ENCODE measurements around the gene NAALADL2.
A peak's percentile ranks its signal among the peaks of the same experiment; 100 is the strongest.

Gene NAALADL2

DNA sequence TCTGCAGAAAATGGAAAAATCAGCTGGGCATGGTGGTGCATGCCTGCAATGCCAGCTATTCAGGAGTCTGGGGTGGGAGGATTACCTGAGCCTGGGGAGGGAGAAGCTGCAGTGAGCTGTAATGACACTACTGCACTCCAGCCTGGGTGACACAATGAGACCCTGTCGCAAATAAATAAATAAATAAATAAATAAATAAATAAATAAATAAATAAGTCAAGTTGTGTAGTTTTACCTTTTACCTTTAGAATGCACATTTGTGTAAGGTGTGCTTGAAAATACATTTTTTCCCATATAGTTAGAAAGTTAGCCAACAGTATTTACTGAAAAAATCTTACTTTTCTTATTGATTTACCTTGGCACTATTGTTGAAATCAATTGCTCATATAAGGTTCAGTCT lies 515.6 kb downstream of the NAALADL2 start:
- no peak overlapping the region for H3K27ac ChIP-seq
- no peak for TF ChIP-seq ZFX (IDR thresholded peaks at IDR 0.05; ENCODE audit: borderline replicate concordance)
- TF ChIP-seq, protein P1, sequence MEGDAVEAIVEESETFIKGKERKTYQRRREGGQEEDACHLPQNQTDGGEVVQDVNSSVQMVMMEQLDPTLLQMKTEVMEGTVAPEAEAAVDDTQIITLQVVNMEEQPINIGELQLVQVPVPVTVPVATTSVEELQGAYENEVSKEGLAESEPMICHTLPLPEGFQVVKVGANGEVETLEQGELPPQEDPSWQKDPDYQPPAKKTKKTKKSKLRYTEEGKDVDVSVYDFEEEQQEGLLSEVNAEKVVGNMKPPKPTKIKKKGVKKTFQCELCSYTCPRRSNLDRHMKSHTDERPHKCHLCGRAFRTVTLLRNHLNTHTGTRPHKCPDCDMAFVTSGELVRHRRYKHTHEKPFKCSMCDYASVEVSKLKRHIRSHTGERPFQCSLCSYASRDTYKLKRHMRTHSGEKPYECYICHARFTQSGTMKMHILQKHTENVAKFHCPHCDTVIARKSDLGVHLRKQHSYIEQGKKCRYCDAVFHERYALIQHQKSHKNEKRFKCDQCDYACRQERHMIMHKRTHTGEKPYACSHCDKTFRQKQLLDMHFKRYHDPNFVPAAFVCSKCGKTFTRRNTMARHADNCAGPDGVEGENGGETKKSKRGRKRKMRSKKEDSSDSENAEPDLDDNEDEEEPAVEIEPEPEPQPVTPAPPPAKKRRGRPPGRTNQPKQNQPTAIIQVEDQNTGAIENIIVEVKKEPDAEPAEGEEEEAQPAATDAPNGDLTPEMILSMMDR (IDR thresholded peaks at IDR 0.05): no peak

DNA sequence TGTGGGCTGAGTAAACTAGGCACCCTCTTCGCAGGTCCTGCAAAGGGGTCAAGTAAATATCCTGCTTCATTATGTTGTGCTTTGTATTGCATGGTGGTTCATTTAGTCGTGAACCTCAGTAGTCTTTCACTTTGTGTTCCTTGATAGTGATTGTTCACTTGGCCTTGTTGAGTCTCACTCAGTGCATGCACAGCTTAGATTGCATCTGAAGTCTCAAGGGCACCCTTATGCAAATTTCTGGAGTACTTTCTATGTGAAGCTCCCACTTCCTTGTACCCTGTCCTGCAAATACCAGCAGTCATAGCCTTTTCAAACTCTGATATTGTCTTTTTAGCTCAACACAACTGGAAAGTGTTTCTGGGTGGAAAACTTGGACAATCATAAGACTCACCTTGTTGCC lies 519.2 kb downstream of the NAALADL2 start:
- TF ChIP-seq, protein P1 (IDR thresholded peaks at IDR 0.05): no peak
- TF ChIP-seq ZFX (IDR thresholded peaks at IDR 0.05; ENCODE audit: borderline replicate concordance): no peak

DNA sequence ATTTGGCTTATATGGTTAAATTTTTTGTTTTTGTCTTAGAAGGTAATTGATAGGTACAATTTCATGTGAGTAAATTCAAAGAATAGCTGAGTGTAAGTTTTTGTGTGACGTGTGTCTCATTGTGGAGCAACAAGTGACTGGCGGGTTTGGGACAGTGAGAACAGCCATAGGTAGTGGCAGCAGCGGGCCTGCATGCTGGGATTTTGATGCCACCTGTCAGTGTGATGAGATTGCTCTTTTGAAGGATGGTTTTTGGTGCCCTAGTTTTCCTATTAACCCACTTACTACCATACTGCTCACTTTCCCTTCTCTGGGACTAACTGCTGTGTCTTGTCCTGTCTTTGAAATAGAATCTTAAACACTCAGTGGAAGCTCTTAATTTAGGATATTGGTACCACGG lies 522.6 kb downstream of the NAALADL2 start:
- TF ChIP-seq ZFX (IDR thresholded peaks at IDR 0.05; ENCODE audit: borderline replicate concordance): no peak
- TF ChIP-seq, protein P1 (IDR thresholded peaks at IDR 0.05): no peak
- H3K27ac ChIP-seq: no peak overlapping the region

More for the DNA sequence above, 519.2 kb downstream of the NAALADL2 start:
- H3K27ac ChIP-seq: peak overlapping the region; percentile 46

DNA sequence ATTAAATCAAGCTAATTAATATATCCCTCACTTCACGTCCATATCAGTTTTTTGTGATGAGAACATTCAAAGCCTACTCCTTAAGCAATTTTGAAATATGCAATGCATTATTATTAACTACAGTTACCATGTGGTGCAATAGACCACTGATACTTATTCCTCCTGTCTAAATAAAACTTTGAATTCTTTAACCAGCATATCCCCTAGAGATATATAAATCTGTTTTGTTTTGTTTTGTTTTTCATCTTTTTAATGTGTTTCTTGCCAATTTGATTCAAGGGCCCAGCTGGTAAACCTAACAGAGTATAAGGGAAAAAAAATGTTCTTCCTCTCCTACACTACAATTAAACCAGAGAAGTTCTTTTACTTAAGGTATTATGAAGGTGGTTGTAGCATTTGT lies 524.2 kb downstream of the NAALADL2 start:
- TF ChIP-seq, protein P1 (IDR thresholded peaks at IDR 0.05): no peak
- no peak for TF ChIP-seq ZFX (IDR thresholded peaks at IDR 0.05; ENCODE audit: borderline replicate concordance)
- H3K27ac ChIP-seq: no peak overlapping the region

DNA sequence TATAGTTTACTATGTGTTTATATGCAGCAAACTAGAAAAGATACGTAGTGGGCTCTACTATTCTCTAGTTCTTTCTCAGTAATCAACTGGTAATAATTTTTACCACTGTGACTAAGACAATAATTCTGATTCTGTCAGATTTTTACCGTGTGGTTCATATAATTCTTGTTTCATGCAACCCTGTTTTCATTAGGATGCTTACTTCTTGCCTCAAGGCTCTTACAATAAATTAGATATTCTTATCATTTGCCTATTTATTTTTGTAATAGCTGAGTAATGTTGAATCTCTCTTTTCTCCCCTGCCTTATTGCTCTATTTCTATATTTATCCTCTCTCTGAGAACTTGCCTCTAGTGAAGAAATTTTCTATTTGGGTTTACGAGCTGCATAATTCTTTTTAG lies 524.7 kb downstream of the NAALADL2 start:
- H3K27ac ChIP-seq: no peak overlapping the region
- no peak for TF ChIP-seq ZFX (IDR thresholded peaks at IDR 0.05; ENCODE audit: borderline replicate concordance)
- TF ChIP-seq, protein P1 (IDR thresholded peaks at IDR 0.05): no peak

DNA sequence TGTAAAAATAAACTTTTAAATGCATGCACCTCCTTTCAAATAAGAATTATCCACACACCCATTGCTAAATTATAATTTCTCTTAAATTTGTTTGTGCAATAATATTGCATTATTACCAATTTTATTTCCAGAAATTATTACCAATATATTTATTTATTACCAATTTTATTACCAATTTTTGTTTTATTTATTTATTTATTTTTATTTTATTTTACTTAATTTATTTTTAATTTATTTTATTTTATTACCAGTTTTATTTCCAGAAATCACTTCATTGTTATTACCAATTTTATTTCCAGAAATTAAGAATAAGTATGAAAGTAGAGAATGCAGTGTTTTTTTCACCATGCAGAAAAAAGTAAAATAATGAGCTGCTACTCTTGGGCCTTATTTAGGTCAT lies 525.4 kb downstream of the NAALADL2 start:
- TF ChIP-seq ZFX (IDR thresholded peaks at IDR 0.05; ENCODE audit: borderline replicate concordance): no peak
- TF ChIP-seq, protein P1 (IDR thresholded peaks at IDR 0.05): no peak
- H3K27ac ChIP-seq: no peak overlapping the region

DNA sequence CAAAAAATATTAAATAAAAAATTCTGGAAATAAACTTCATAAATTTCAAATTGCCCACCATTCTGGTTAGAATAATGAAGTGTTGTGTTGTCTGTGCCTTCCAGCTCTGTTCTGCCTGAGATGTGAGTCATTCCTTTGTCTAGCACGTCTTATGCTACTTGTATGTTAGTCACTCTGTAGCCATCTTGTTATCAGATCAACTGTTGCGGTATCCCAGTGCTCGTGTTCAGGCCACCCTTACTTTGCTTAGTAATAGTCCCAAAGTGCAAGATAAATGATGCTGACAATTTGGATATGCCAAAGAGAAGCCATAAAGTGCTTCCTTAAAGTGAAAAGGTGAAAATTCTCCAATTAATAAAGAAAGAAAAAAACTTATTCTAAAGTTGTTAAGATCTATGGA lies 527.5 kb downstream of the NAALADL2 start:
- no peak for TF ChIP-seq ZFX (IDR thresholded peaks at IDR 0.05; ENCODE audit: borderline replicate concordance)
- TF ChIP-seq, protein P1 (IDR thresholded peaks at IDR 0.05): no peak
- H3K27ac ChIP-seq: no peak overlapping the region
